ENCODE measurements around the gene SNUPN. TPM values are rescaled to one million over a fixed set of nuclear protein-coding genes. Genes with fewer than 3 reads are reported as not detected.

Gene SNUPN
- total and polyA plus RNA-seq, 10 of the 15 experiments (the other 5 are each of a cell fraction or from before 2014, with no cell fraction given), result 19.0 to 50.3 (median 32.5) TPM

DNA sequence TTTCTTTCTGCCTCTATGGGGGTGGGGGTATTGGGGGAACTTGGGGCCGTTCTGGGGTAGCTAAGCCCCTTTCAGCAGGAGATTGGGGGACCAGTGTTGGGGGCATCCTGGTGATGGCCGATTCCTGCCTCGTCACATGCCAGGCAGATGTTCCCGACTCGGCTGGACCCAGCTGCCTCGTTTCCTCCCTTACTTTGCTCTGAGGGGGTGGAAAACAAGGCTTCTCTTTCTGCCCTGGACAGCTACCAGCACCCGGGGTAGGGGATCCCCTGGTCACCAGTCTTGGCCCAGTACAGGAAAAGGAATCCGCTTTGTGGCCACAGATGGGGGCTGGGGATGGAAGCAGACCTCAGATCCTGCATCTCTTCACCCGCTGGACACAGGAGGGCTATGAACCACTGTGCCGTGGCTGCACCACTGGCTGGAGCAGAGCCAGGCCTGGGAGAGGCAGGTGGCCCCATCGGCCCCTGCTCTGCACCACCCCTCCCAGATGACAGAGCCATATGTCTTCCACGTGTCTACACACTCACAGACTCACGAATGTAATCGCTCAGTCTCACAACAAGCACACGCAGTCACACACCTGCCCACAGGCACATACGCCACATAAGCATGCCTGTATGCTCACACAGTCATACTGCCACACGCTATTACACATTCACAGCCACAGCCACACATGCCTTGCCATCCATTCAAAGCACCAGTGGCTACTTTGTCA lies 34.6 kb upstream of the SNUPN start (continued):
- TF ChIP-seq, protein P1, sequence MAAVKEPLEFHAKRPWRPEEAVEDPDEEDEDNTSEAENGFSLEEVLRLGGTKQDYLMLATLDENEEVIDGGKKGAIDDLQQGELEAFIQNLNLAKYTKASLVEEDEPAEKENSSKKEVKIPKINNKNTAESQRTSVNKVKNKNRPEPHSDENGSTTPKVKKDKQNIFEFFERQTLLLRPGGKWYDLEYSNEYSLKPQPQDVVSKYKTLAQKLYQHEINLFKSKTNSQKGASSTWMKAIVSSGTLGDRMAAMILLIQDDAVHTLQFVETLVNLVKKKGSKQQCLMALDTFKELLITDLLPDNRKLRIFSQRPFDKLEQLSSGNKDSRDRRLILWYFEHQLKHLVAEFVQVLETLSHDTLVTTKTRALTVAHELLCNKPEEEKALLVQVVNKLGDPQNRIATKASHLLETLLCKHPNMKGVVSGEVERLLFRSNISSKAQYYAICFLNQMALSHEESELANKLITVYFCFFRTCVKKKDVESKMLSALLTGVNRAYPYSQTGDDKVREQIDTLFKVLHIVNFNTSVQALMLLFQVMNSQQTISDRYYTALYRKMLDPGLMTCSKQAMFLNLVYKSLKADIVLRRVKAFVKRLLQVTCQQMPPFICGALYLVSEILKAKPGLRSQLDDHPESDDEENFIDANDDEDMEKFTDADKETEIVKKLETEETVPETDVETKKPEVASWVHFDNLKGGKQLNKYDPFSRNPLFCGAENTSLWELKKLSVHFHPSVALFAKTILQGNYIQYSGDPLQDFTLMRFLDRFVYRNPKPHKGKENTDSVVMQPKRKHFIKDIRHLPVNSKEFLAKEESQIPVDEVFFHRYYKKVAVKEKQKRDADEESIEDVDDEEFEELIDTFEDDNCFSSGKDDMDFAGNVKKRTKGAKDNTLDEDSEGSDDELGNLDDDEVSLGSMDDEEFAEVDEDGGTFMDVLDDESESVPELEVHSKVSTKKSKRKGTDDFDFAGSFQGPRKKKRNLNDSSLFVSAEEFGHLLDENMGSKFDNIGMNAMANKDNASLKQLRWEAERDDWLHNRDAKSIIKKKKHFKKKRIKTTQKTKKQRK (IDR thresholded peaks at IDR 0.05; ENCODE audit: low read depth, low read length), result no peak
- TF ChIP-seq RCOR1 (conservative IDR thresholded peaks at IDR 0.05; ENCODE audit: low read depth, low read length), result no peak
- TF ChIP-seq FOXK2 (IDR thresholded peaks at IDR 0.05), result no peak
- TF ChIP-seq, protein P2, sequence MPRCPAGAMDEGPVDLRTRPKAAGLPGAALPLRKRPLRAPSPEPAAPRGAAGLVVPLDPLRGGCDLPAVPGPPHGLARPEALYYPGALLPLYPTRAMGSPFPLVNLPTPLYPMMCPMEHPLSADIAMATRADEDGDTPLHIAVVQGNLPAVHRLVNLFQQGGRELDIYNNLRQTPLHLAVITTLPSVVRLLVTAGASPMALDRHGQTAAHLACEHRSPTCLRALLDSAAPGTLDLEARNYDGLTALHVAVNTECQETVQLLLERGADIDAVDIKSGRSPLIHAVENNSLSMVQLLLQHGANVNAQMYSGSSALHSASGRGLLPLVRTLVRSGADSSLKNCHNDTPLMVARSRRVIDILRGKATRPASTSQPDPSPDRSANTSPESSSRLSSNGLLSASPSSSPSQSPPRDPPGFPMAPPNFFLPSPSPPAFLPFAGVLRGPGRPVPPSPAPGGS (IDR thresholded peaks at IDR 0.05; ENCODE audit: borderline replicate concordance, insufficient read depth, low read depth, low read length, poor library complexity, severe bottlenecking), result peak; percentile 98
- no peak for TF ChIP-seq HDAC2 (IDR thresholded peaks at IDR 0.05)
- TF ChIP-seq ZNF207 (IDR thresholded peaks at IDR 0.05; ENCODE audit: borderline replicate concordance), result no peak
- TF ChIP-seq, protein P3, sequence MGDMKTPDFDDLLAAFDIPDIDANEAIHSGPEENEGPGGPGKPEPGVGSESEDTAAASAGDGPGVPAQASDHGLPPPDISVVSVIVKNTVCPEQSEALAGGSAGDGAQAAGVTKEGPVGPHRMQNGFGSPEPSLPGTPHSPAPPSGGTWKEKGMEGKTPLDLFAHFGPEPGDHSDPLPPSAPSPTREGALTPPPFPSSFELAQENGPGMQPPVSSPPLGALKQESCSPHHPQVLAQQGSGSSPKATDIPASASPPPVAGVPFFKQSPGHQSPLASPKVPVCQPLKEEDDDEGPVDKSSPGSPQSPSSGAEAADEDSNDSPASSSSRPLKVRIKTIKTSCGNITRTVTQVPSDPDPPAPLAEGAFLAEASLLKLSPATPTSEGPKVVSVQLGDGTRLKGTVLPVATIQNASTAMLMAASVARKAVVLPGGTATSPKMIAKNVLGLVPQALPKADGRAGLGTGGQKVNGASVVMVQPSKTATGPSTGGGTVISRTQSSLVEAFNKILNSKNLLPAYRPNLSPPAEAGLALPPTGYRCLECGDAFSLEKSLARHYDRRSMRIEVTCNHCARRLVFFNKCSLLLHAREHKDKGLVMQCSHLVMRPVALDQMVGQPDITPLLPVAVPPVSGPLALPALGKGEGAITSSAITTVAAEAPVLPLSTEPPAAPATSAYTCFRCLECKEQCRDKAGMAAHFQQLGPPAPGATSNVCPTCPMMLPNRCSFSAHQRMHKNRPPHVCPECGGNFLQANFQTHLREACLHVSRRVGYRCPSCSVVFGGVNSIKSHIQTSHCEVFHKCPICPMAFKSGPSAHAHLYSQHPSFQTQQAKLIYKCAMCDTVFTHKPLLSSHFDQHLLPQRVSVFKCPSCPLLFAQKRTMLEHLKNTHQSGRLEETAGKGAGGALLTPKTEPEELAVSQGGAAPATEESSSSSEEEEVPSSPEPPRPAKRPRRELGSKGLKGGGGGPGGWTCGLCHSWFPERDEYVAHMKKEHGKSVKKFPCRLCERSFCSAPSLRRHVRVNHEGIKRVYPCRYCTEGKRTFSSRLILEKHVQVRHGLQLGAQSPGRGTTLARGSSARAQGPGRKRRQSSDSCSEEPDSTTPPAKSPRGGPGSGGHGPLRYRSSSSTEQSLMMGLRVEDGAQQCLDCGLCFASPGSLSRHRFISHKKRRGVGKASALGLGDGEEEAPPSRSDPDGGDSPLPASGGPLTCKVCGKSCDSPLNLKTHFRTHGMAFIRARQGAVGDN (IDR thresholded peaks at IDR 0.05), result no peak
- TF ChIP-seq, protein P4, sequence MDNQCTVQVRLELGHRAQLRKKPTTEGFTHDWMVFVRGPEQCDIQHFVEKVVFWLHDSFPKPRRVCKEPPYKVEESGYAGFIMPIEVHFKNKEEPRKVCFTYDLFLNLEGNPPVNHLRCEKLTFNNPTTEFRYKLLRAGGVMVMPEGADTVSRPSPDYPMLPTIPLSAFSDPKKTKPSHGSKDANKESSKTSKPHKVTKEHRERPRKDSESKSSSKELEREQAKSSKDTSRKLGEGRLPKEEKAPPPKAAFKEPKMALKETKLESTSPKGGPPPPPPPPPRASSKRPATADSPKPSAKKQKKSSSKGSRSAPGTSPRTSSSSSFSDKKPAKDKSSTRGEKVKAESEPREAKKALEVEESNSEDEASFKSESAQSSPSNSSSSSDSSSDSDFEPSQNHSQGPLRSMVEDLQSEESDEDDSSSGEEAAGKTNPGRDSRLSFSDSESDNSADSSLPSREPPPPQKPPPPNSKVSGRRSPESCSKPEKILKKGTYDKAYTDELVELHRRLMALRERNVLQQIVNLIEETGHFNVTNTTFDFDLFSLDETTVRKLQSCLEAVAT (IDR thresholded peaks at IDR 0.05), result no peak
- 0 out of 2 replicates have a peak, but pooled peaks have one; percentile 50 for TF ChIP-seq TCF3 (IDR thresholded peaks at IDR 0.05; ENCODE audit: borderline replicate concordance, insufficient read depth, low read depth, low read length)
